NCI-H2171 treated with DMSO at 0.1 percent for 48 hours (cell line): ENCODE data around the gene SDK1.
"Not testable (repeated sequence)": the region's sequence is repeated elsewhere in the genome, so short reads cannot be mapped to it uniquely, and the experiment has no call there.

Experiments
- DNase-seq: peaks from one replicate; lab custom pipeline; 2025; lab: John Stamatoyannopoulos, UW

The SDK1 gene

DNA sequence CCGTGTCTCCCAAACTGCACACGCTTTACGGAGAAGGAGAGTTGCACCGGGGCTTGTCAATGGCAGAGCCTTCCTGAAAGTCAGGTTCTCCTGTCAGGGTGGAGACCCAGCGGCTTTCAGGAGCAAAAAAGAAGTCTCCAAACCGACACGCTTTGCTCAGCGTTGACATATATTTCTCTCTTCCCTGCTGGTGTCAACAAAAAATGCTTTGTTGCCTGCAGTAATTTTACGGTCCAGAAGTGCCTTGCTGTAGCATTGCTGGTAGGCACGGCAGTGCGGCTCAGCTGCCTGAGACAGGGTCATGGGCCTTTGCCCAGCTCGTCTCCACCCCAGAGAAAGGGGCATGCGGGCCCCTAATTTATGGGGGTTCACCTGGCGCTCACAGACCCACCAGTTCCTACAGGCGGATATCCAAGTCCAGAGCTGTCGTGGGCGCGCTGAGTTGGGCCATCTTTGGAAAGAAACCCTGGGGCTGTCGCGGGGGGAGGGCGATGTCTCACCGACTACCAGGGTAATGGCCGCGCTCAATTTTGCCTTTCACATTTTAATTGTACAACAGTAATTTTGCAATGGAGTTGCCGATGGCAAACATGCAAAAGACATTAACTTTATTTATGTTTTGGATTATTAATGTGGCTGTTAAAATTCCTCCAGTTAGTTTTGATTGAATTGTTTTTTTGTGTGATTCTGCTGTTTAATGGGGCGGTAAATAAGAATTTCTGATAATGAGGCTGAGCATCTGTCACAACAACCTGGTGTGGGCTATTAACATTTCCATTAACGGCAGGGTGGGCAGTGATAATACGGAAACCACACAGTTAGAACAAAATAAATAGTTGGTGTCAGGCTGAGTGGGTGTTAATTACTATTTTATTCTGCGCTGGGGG lies 902.8 kb downstream of the SDK1 start:
- peak; percentile 64 for DNase-seq

DNA sequence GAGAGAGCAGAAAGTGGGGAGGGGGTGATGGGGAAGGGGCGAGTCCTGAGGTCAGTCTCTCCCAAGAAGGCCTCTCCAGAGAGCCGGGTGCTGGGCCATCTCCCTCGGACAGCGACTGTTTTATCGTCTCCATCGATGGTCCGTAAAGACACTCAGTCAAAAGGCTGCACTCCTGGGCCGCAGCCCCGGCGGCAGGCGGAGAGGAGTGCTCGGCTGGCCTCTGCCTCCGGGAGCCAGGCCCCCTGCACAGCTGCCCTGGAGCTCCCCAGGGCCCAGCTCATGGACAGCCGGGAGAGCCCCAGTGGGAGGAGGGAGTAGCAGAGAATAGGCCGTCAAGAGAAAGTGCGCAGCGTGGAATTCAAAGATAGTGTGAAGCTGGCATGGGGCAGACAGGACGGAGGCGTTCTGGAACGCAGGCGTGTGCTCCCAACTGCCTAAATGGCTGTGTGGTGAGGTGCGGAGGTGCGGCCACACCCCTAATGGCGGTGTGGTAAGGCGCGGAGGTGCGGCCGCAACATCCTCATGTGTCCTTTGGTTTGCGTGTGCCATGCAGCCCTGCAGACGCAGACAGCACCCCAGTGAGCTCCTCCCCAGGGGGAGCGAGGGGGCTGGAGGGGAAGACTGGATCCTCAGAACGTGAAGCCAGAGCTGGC lies 903.6 kb downstream of the SDK1 start:
- DNase-seq = no peak

DNA sequence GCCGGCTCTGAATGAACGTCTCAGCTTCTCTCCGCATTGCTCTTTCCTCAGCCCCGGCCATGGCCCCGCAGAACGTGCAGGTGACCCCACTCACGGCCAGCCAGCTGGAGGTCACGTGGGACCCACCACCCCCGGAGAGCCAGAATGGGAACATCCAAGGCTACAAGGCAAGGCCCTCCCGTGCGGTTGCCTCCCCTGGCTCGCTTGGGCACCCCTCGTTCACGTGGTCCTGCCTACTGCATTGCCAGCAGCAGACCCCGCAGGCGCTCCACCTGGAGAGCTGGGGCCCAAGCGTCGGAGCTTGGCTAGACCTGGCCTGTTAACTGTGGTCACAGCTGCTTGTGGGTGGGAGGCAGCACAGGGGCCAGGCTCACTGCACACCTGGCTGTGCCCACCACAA lies 904.8 kb downstream of the SDK1 start:
- DNase-seq = no peak

DNA sequence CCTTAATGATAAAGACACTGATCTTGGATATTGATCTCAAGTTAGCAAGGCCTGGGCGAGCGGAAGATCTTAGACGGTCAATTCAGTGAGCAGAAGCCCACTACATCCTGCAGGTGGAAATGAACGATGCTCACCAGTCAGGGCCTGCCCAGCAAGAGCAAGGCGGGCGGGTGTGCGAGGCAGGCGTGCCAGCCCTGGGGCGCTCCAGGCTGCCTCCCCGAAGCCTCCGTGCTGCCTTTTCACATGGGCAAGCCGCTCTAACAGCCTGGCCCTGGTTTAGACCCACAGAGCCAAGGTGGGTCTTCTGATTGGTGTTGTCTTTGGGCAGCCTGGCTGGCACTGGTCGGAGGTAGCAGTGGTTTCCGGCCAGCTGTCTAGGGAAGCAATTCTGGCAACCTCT lies 906.0 kb downstream of the SDK1 start:
- DNase-seq = no peak

DNA sequence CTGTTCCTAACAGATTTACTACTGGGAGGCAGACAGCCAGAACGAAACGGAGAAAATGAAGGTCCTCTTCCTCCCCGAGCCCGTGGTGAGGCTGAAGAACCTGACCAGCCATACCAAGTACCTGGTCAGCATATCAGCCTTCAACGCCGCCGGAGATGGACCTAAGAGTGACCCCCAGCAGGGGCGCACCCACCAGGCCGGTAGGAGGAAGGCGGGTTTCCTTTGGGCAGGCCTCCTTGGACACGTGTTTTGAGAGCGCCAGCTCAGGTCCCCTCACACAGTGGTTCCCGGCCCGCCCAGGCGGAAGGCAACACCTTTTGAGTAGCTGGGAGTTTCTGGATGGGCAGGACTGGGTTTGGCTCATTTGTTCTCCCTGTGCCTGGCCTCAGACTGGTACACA lies 907.0 kb downstream of the SDK1 start:
- DNase-seq = no peak

DNA sequence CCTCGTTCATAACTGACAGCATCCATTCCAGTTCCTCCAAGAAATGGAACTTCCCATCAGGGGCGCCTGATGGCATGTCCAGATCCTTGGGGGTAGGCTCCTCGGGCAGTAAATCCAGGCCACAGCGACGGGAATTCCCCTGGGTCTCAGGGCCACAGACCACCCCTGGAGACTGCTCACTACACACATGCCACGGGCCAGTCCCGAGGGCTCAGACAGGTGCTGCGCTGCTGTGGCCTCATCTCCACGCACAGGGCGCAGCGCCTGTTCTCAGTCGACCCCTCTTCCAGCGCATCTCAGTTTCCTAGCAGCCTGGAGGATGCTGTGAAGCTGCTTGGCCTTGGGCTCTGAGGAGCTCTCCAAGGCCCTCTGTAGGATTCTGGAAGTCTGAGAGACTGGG lies 907.5 kb downstream of the SDK1 start:
- DNase-seq = no peak

DNA sequence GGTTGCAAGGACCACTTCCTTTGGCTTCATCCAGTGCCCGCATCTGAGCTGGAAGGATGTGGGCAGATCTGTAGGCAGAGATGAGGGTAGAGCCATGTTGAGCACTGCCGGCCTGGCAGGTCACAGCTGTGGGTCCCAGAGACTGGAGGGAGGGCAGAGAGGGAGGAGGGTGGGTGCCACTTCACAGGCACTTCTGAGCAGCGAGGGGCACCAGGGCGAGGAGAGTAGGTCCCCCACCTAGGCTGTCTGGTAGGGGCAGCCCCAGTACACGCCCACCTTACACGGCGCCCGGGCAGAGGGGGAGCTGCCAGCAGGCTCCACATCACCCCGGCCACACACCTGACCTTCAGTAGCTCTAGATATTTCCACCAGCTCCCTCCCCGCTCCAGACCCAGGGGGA lies 908.1 kb downstream of the SDK1 start:
- DNase-seq = no peak

DNA sequence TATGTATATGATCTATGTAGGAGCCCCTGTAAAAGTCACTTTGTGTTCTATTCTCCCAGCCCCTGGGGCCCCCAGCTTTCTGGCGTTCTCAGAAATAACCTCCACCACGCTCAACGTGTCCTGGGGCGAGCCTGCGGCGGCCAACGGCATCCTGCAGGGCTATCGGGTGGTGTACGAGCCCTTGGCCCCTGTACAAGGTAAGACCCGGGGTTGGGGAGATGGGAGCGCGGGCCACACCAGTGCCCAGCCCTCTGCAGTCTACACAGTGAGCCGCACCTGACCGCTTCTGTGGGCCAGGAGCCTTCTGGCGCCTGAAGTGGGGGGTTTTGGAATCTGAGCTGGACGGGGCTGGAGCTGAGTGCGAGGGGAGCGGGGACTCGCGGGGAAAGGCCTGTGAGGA lies 908.9 kb downstream of the SDK1 start:
- no peak for DNase-seq

DNA sequence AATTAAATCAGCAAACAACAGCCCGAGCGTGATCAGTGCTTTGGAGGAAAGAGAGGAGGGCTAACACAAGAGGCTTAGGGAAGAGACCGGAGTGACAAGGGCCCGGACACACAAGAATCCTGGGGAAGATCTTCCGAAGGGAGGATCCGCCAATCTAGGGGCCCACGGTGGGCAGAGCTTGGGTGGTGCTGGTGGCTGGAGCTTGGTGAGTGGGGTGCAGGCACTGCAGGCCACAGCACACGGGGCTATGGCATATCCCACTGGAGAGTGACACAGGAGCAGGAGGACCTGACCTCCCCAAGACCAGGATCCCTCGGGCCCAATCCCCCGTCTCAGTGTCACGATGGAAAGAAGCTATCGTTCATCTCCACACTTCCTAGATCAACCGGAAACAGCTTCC lies 909.8 kb downstream of the SDK1 start:
- no peak for DNase-seq

DNA sequence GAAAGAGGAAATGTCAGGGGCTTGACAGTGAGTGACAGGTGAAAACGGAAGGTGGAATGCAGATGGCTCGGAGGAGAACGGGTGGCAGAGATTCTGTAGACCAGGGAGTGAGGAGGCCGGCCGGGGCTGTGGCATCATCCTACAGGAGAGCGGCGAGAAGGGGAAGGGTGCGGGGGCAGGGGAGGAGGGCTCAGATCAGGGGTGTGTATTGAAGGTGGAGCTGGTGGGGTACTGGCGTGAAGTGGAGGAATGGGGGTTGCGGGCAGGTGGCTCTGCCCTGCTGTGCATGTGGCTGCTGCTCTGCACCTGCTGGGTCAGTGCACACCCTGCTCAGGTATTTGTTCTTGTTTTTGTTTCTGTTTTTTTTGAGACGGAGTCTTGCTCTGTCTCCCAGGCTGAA lies 910.2 kb downstream of the SDK1 start:
- DNase-seq = no peak

DNA sequence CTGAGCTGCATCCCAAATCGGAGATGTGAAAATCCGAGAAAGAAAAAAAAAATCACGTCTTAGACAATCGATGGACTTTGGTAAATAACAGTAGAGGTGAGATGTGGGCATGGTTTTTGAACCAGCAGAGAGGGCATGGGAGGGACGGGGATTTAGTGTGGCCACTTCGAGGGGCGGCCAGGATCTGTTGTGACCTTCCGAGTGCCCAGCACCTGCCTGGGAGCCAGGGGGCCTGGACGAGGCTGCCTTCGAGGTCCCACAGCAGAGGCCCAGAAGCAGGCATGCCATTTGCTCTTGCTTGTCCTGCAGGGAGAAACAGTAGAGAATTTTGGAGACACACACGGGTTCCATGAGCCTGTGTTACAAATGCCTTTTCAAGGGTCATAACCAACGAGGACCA lies 911.3 kb downstream of the SDK1 start:
- no peak for DNase-seq

DNA sequence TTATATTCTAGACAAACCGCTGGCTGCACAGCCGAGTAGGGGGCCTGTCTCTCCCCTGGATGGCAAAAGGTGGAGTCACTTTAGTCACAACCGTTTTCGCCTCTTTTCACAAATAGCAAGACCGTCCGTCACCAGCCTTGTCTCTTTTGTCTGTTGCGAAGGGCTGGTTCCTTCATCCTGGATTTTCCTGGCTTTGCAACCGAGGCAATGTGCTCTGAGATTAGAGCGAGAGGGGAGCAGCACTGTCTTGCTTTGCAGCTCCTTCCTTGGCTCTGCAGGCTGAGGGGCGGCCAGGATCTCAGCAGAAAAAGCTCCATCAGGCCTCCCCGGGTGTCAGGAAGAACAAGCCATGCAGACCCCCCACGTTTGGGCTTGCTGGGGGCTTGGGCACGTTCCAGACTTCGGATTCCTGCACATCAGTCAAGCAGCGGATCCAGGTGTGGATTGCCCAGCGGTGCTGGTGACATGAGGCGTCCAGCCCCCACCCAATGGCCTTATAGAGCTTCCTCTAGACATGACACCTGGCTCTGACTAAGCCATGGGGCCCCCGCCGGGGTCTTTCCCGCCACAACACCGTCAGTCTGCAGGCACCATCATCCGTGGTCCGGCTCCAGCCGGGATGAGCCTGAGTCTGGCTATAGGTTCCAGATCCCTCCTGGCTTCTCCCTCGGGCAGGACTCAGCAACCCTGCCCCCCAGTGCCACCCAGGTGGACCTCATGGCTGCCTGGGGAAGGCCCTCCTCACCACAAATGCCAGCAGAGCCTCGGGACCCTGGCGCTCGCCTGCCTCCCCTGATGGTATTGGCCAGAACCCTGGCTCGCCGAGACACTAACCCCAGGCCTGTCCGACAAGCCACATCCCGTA lies 913.5 kb downstream of the SDK1 start:
- DNase-seq = no peak

DNA sequence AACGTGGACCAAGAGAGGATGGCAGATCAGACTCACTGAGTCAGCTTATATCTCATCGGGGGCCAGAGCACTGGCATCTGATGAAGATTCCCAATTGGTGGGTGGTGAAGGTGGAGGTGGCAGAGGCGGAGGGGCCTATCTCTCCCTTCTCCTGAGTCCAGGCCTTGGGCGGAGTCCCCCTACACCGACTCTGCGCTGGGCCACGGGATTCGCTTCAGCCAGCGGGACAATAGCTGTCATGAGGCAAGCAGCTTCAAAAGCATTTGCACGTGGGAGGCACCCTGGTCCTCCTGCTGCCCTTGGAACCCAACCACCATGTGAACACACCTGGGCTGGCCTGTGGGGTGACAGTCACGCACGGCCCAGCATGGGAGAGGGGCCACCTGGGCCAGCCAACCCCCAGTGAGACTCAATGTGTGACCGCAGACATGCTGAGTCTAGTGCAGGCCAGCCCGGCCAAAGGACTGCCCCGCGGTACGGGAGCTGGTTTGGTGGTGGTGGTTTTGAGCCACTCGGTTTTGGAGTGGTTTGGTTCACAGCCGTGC lies 914.2 kb downstream of the SDK1 start:
- DNase-seq = no peak

DNA sequence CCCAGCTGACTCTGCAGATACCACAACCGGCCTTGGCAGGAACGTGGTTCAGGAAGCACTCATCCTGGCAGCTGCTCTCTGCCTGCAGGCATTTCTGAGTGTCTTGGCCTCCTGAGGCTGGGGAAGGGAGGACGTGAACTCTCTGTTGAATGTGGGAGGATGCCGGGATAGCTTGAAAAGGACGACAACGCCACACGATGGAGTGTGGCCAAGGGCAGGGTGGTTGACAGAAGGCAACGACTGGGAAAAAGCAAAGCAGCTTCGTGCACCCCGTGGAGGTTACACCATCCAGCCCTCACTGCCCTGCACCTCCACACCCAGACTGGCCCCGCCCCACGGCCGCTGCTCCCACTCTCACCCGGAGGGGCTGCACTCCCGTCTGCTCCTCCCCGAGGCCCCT lies 915.0 kb downstream of the SDK1 start:
- no peak for DNase-seq

DNA sequence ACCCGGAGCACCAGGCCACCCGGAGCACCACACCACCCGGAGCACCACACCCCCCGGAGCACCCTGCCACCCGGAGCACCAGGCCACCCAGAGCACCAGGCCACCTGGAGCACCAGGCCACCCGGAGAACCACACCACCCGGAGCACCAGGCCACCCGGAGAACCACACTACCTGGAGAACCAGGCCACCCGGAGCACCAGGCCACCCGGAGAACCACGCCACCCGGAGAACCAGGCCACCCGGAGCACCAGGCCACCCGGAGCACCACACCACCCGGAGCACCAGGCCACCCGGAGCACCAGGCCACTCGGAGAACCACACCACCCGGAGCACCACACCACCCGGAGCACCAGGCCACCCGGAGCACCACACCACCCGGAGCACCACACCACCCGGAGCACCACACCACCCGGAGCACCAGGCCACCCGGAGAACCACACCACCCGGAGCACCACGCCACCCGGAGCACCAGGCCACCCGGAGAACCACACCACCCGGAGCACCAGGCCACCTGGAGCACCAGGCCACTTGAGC lies 916.1 kb downstream of the SDK1 start:
- DNase-seq = not testable (repeated sequence)

DNA sequence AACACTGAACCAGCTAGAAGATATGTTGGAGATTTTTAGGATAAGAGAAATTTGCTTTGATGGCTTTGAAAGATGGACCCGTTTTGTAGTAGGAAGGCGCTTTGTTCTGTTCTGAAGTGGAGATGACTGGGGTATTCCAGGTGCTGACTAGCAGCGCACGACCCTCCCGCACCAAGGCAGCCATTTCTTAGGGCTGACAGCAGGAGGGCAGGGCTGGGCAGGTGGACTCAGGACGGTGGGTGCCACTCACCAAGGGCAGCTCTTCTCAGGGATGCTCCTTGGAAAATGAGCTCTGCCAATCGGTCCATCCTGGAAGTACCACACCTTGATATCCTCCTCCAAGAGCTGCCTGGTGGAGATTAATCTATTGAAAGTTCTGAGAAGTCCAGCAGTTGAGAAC lies 917.4 kb downstream of the SDK1 start:
- no peak for DNase-seq

DNA sequence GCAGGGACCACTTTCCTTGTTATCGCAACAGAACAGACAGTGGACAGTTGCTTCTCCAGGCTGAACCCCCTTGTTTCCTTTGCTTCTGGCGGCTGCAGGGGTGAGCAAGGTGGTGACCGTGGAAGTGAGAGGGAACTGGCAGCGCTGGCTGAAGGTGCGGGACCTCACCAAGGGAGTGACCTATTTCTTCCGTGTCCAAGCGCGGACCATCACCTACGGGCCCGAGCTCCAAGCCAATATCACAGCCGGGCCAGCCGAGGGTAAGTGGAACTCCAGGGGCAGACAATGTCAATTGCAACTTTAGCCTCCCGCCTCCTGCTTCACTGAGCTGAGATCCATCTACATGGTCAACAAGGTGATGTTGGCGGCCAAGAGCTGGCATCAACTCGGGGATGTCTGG lies 919.0 kb downstream of the SDK1 start:
- DNase-seq = no peak

DNA sequence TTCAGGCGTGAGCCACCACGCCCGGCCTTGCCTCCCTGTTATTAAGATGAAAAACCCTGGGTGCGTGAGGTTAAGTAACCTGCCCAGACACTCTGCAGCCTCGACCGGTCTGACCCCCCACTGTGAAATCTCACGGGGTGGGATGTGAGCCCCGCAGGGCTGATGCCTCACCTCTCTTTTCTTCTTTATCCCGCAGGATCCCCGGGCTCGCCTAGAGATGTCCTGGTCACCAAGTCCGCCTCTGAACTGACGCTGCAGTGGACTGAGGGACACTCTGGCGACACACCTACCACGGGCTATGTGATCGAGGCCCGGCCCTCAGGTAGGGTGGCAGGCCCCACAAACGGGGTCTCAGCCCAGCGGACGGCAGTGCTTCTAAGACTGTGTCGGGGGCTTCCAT lies 920.0 kb downstream of the SDK1 start:
- no peak for DNase-seq

DNA sequence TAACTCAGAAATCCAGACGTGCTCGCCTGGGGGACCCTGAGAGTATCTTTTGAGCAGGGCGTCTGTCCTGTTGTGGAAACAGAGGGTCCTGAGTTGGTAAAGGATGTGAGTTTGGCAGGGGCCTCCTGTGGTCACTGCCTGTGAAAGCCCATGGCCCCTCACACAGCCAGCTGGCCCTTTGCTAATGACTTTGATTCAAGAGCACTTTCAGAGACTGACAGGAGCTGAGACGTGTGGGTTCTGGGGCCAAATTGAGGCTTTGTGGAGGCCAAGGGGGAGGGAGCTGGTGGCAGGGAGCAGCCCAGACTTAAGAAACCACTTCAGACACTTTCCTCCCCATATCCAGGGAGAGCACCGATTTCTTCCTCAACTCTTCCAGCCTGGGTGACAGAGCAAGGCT lies 921.6 kb downstream of the SDK1 start:
- DNase-seq = no peak

DNA sequence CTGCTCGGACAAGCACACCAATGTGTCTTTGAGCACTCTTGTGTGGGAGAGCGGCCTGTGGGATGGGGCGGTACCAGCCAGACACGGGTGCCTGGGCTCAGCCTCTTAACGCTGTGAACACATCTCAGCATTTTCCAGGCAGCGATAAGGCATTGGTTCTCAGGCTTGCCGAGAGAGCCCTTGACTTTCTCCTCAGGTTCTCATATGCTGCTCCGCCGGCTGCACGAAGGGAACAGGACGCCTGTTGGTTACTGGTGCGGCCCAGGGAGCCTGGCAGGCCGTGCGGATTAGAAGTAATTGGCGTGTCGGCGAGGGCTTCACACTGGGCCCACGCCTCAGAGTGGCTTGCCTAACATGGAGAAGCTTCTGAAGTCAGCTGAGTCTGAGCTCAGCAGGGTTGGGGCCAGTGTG lies 924.3 kb downstream of the SDK1 start:
- no peak for DNase-seq

DNA sequence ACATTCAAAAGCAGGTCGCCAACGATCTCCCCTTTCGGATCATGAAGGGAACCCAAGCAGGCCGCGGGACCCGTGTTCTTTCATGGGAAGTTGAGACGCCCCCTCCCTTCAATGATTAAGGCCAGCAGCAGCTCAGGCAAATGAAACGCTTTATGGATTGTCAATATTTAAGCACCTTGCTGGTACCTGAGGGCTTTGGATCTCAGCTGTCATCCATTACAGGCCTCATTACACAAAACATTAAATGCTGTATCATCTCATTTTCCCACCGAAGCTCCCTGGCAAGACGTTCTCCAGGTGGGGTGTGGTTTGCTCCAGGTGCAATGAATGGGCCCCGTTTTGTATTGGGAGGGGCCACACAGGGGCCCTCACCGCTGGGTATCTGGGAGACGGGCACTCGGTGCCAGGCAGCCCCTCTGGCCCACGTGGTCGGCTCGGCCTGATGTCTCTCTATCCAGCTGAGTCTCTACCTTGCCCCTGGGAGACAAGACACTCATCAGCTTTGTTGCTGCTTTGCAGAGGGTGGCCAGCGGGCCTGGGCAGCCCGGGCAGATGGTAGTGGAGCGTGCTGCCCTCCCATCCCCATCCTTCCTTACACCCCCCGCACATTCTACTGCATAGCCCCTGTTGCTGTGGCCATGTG lies 925.0 kb downstream of the SDK1 start:
- no peak for DNase-seq

DNA sequence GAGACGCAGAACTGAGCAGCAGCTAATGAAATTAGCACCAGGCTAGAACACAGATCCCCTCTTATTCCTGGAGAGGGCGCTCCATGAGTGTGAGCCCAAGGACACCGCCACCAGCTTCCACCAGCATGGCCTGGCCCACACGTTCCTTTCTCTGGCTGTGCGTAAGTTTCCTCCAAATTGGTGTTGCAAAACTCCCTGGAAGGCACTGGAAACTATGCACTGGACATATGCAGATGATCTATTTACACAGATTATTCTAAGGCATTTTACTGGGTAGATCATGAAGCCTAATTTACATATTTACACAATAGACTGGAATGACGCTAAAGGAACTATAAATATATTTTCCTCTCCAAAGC lies 925.5 kb downstream of the SDK1 start:
- DNase-seq = no peak
